GM23248 (cell line): Measurements from ENCODE around the gene RHCE.

Source experiments
- EZH2 ChIP-seq: fragments of 200-600 bp; sonication (generic); IDR thresholded peaks from 2 replicates; pipeline ENCODE4 v1.6.1; 2018; ENCODE audit warnings: antibody characterized with exemption, mild to moderate bottlenecking; ENCODE audit not compliant: insufficient read depth, poor library complexity, severe bottlenecking
- EZH2phosphoT487 ChIP-seq: fragments of 200-600 bp; sonication (generic); IDR thresholded peaks from 2 replicates; pipeline ENCODE4 v1.6.1; 2018; ENCODE audit warnings: antibody characterized with exemption, moderate library complexity, mild to moderate bottlenecking, low read depth; ENCODE audit not compliant: insufficient read depth

- TF ChIP-seq EZH2phosphoT487 (no peak), EZH2 (no peak)
Measured at GRCh38 chr1:25342846-25343245, 77.8 kb downstream of the RHCE start.
